ENCODE data around the gene FMNL2. TPM values are rescaled to one million over a fixed set of nuclear protein-coding genes. Genes with fewer than 3 reads are reported as not detected.

The FMNL2 gene
- polyA plus RNA-seq, 1 donor, result 20.4 TPM

- no peak for DNase-seq
These were observed 70.5 kb downstream of the FMNL2 start for GRCh38 chr2:152405206-152406118.

GRCh38 chr2:152406119-152406835 is 71.3 kb downstream of the FMNL2 start:
- DNase-seq, result no peak

- DNase-seq, result no peak
These were observed 71.8 kb downstream of the FMNL2 start for GRCh38 chr2:152406836-152407161.

- no peak for DNase-seq
These were observed 72.3 kb downstream of the FMNL2 start for GRCh38 chr2:152407204-152407721.

- DNase-seq, result no peak
These were observed 72.8 kb downstream of the FMNL2 start for GRCh38 chr2:152407806-152408205.

- DNase-seq, result no peak
These were observed 73.3 kb downstream of the FMNL2 start for GRCh38 chr2:152408254-152408653.

- no peak for DNase-seq
These were observed 74.6 kb downstream of the FMNL2 start for GRCh38 chr2:152409386-152410164.

GRCh38 chr2:152410165-152410597 is 75.2 kb downstream of the FMNL2 start:
- no peak for DNase-seq

GRCh38 chr2:152411154-152411553 is 76.2 kb downstream of the FMNL2 start:
- DNase-seq, result no peak

GRCh38 chr2:152413228-152414030 is 78.5 kb downstream of the FMNL2 start:
- DNase-seq, result no peak

- DNase-seq, result no peak
These were observed 80.3 kb downstream of the FMNL2 start for GRCh38 chr2:152415231-152415642.

GRCh38 chr2:152415796-152416195 is 80.8 kb downstream of the FMNL2 start:
- no peak for DNase-seq

- DNase-seq, result no peak
These were observed 83.7 kb downstream of the FMNL2 start for GRCh38 chr2:152418688-152419087.

GRCh38 chr2:152419944-152420343 is 85.0 kb downstream of the FMNL2 start:
- no peak for DNase-seq

GRCh38 chr2:152420363-152420762 is 85.4 kb downstream of the FMNL2 start:
- no peak for DNase-seq

GRCh38 chr2:152420936-152421335 is 86.0 kb downstream of the FMNL2 start:
- no peak for DNase-seq

GRCh38 chr2:152421521-152422370 is 86.8 kb downstream of the FMNL2 start:
- no peak for DNase-seq

- no peak for DNase-seq
These were observed 88.7 kb downstream of the FMNL2 start for GRCh38 chr2:152423684-152424083.

- DNase-seq, result no peak
These were observed 91.1 kb downstream of the FMNL2 start for GRCh38 chr2:152425765-152426727.

GRCh38 chr2:152426801-152427200 is 91.8 kb downstream of the FMNL2 start:
- DNase-seq, result no peak
